Measurements from ENCODE around the gene TP53I11. TPM values are rescaled to one million over a fixed set of nuclear protein-coding genes. Genes with fewer than 3 reads are reported as not detected.

The TP53I11 gene
- total RNA-seq, 1 experiment from 2014 or later, result 46.9 TPM

DNA sequence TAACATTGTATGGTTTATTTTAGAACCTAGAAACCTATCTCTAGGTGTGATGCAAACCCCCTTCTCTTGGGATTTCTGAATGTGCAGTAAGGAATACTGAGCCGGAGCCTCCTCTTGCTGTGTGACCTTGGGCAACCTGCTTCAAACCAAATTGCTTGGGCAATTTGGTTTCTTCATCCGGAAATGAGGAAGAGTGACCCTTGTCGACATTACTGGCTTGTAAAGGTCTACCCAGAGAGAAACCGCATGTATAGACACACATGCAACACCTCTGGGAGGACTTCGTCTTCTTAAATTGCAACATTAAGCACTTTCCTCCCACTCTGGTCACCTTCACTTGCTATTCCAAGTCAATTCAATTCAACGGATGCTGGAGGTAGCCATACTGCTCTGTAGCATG lies 19.6 kb upstream of the TP53I11 start:
- H3K27me3 ChIP-seq (ENCODE audit: insufficient read depth, low read length), result no peaks in the 10 kb centered on the region
- no peaks in the 10 kb centered on the region for H3K79me2 ChIP-seq (ENCODE audit: insufficient read depth, low read length)
- no peak overlapping the region for H3K4me2 ChIP-seq (ENCODE audit: low read length)
- no peaks in the 10 kb centered on the region for H3K4me1 ChIP-seq (ENCODE audit: control insufficient read depth in 1 of 2, insufficient read depth in 2 of 2, low read length in 2 of 2)
- no peaks in the 10 kb centered on the region for H4K20me1 ChIP-seq (ENCODE audit: insufficient read depth)
- ChIA-PET CTCF (no interaction called here), POLR2A (no interaction called here), RAD21 (ENCODE audit: low non-redundant PET in 1 of 2, low total read pairs in 2 of 2, uncharacterized antibody in 2 of 2, unreplicated experiment in 2 of 2) (no interaction called here)
- no TSS peak for BruUV-seq (replicated peaks)
- no peak for DNase-seq (ENCODE audit: low read depth, low spot score)
- ATAC-seq, result no peak
- no peak overlapping the region for H3K27ac ChIP-seq (ENCODE audit: low read depth, low read length)
- no peak overlapping the region for H3K9ac ChIP-seq (ENCODE audit: low read length)
- no peaks in the 10 kb centered on the region for H3K9me3 ChIP-seq (ENCODE audit: control insufficient read depth in 1 of 2, insufficient read depth in 1 of 2, low read depth in 1 of 2, low read length in 2 of 2)
- intact Hi-C loops (cut with micrococcal nuclease), result no loop called here
- no peak for TF ChIP-seq REST (IDR thresholded peaks at IDR 0.05; ENCODE audit: low read depth)
- no peak for TF ChIP-seq POLR2A (IDR thresholded peaks at IDR 0.05; ENCODE audit: borderline replicate concordance, extremely low read depth, insufficient read depth, insufficient read length)
- TF ChIP-seq ELF1 (IDR thresholded peaks at IDR 0.05; ENCODE audit: borderline replicate concordance, low read depth), result no peak
- TF ChIP-seq RAD21 (IDR thresholded peaks at IDR 0.05; ENCODE audit: low read depth), result no peak
- TF ChIP-seq SP1 (IDR thresholded peaks at IDR 0.05; ENCODE audit: low read depth), result no peak
- H3K36me3 ChIP-seq (ENCODE audit: control insufficient read depth in 1 of 2, insufficient read depth in 2 of 2, low read length in 2 of 2), result no peaks in the 10 kb centered on the region
- H2AFZ ChIP-seq (ENCODE audit: low read depth, low read length, poor library complexity, severe bottlenecking), result no peak overlapping the region
- H3K9me2 ChIP-seq (ENCODE audit: insufficient read depth), result no peaks in the 10 kb centered on the region
- no peak overlapping the region for H3K4me3 ChIP-seq (replicated peaks in 1 of 2; ENCODE audit: low read depth in 1 of 2, low read length in 2 of 2)

- no peak overlapping the region for H3K9ac ChIP-seq (ENCODE audit: low read length)
- no peaks in the 10 kb centered on the region for H3K4me1 ChIP-seq (ENCODE audit: control insufficient read depth in 1 of 2, insufficient read depth in 2 of 2, low read length in 2 of 2)
- H3K79me2 ChIP-seq (ENCODE audit: insufficient read depth, low read length), result no peaks in the 10 kb centered on the region
- POLR2A ChIA-PET, result no interaction called here
- DNase-seq (ENCODE audit: low read depth, low spot score) (no peak), ATAC-seq (no peak)
- no peaks in the 10 kb centered on the region for H3K9me3 ChIP-seq (ENCODE audit: control insufficient read depth in 1 of 2, insufficient read depth in 1 of 2, low read depth in 1 of 2, low read length in 2 of 2)
- intact Hi-C loops (cut with micrococcal nuclease), result no loop called here
- H2AFZ ChIP-seq (ENCODE audit: low read depth, low read length, poor library complexity, severe bottlenecking), result no peak overlapping the region
- H3K27ac ChIP-seq (ENCODE audit: low read depth, low read length), result no peak overlapping the region
- no peak overlapping the region for H3K4me2 ChIP-seq (ENCODE audit: low read length)
- H3K9me2 ChIP-seq (ENCODE audit: insufficient read depth), result no peaks in the 10 kb centered on the region
- no peak overlapping the region for H3K4me3 ChIP-seq (replicated peaks in 1 of 2; ENCODE audit: low read depth in 1 of 2, low read length in 2 of 2)
- H3K36me3 ChIP-seq (ENCODE audit: control insufficient read depth in 1 of 2, insufficient read depth in 2 of 2, low read length in 2 of 2), result no peaks in the 10 kb centered on the region
- CTCF ChIA-PET, result no interaction called here
- H4K20me1 ChIP-seq (ENCODE audit: insufficient read depth), result no peaks in the 10 kb centered on the region
- no peaks in the 10 kb centered on the region for H3K27me3 ChIP-seq (ENCODE audit: insufficient read depth, low read length)
- RAD21 ChIA-PET (ENCODE audit: low non-redundant PET in 1 of 2, low total read pairs in 2 of 2, uncharacterized antibody in 2 of 2, unreplicated experiment in 2 of 2), result no interaction called here
- no TSS peak for BruUV-seq (replicated peaks)
- TF ChIP-seq SRF (IDR thresholded peaks at IDR 0.05; ENCODE audit: low read depth) (no peak), EGR1 (IDR thresholded peaks at IDR 0.05; ENCODE audit: low read depth) (no peak), YY1 (IDR thresholded peaks at IDR 0.05; ENCODE audit: extremely low read depth, insufficient replicate concordance, low read depth, low read length) (no peak), ZNF274 (IDR thresholded peaks at IDR 0.05; ENCODE audit: low read depth, low read length) (no peak), ZFX (IDR thresholded peaks at IDR 0.05) (no peak), SIN3A (IDR thresholded peaks at IDR 0.05; ENCODE audit: low read depth) (no peak), REST (IDR thresholded peaks at IDR 0.05; ENCODE audit: low read depth) (no peak), CEBPB (IDR thresholded peaks at IDR 0.05; ENCODE audit: low read depth) (no peak), POLR2AphosphoS5 (IDR thresholded peaks at IDR 0.05; ENCODE audit: low read depth, low read length) (no peak), FOSL1 (IDR thresholded peaks at IDR 0.05; ENCODE audit: low read depth) (no peak)
- TF ChIP-seq, protein P1, sequence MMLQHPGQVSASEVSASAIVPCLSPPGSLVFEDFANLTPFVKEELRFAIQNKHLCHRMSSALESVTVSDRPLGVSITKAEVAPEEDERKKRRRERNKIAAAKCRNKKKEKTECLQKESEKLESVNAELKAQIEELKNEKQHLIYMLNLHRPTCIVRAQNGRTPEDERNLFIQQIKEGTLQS (IDR thresholded peaks at IDR 0.05), result no peak
Measured at GRCh38 chr11:44969651-44970252, 19.1 kb upstream of the TP53I11 start.

All from HCT116 (cell line).